Small intestine (tissue), 7 donors: Measurements from ENCODE around the gene WDFY2. TPM values are rescaled to one million over a fixed set of nuclear protein-coding genes. Genes with fewer than 3 reads are reported as not detected.
"Not testable (repeated sequence)": the region's sequence is repeated elsewhere in the genome, so short reads cannot be mapped to it uniquely, and the experiment has no call there.

ENCODE experiments used
- DNase-seq, 2 donors: peaks; one replicate each; pipeline versions ENCODE4 v3.0.0 to v3.0.0-alpha.2; 2013
- FAIRE-seq: peaks from 2 replicates; lab custom pipeline; 2012; peaks lifted over from hg19 to GRCh38; lab: Jason Lieb, UNC
- H3K27ac ChIP-seq, 3 donors: one replicate each; pipeline ENCODE4 v1.5.1; 2013; ENCODE audit warnings: low read length in 2 of 3, mild to moderate bottlenecking in 2 of 3, control low read depth in 1 of 3, inconsistent platforms in 1 of 3, low read depth in 1 of 3, moderate library complexity in 1 of 3
- H3K27me3 ChIP-seq, 3 donors: one replicate each; pipeline ENCODE4 v1.6.1; 2013; ENCODE audit warnings: low read length in 3 of 3, inconsistent platforms in 1 of 3; ENCODE audit not compliant: control insufficient read depth in 3 of 3, insufficient read depth in 3 of 3
- H3K36me3 ChIP-seq, 3 donors: one replicate each; pipeline ENCODE4 v1.6.1; 2013; ENCODE audit warnings: low read length in 3 of 3, inconsistent platforms in 1 of 3, low read depth in 1 of 3, mild to moderate bottlenecking in 1 of 3, moderate library complexity in 1 of 3; ENCODE audit not compliant: control insufficient read depth in 3 of 3, insufficient read depth in 2 of 3
- H3K4me1 ChIP-seq, 3 donors: one replicate each; pipeline ENCODE4 v1.6.1; 2013; ENCODE audit warnings: low read length in 2 of 3, inconsistent platforms in 1 of 3, low read depth in 1 of 3, mild to moderate bottlenecking in 1 of 3, moderate library complexity in 1 of 3; ENCODE audit not compliant: control insufficient read depth in 3 of 3, insufficient read depth in 2 of 3
- H3K4me3 ChIP-seq, 3 donors: one replicate each; pipeline ENCODE4 v1.5.1; 2013; ENCODE audit warnings: low read length in 3 of 3, control low read depth in 1 of 3, inconsistent platforms in 1 of 3, low read depth in 1 of 3, mild to moderate bottlenecking in 1 of 3, moderate library complexity in 1 of 3
- H3K9me3 ChIP-seq, 2 donors: one replicate each; pipeline ENCODE4 v1.6.1; 2013; ENCODE audit warnings: low read depth in 1 of 2, low read length in 1 of 2; ENCODE audit not compliant: control insufficient read depth in 2 of 2, insufficient read depth in 1 of 2
- WGBS, 3 donors: extraction: QIAGEN DNeasy Blood & Tissue Kit; methylation state at CpG; one replicate each; pipeline ENCODE4 v1.1.7; 2013; 5-methylcytosine and 5-hydroxymethylcytosine counted together
- polyA plus RNA-seq, 4 donors: library from polyadenylated mRNA; stranded (reverse) in 3 of 4; unstranded in 1 of 4; fragments of 200-250 nt in 3 of 4; fragments of 120-200 nt in 1 of 4; gene quantifications; one replicate each; pipeline versions ENCODE4 v1.2.1 to v1.2.3, GENCODE V29; 2013
- donor health status: healthy with polysubstance abuse.
- donor health status: control.
- donor health status: control.
- donor health status: Bipolar disorder and iron deficiency.
- donor health status: healthy.

The WDFY2 gene
- polyA plus RNA-seq, 4 donors, result 0.81 to 5.4 (median 1.7) TPM

GRCh38 chr13:51695677-51696076 lies 111.4 kb downstream of the WDFY2 start:
- not testable (repeated sequence) for FAIRE-seq, H3K9me3 ChIP-seq, H3K27me3 ChIP-seq, H3K4me3 ChIP-seq, DNase-seq, H3K27ac ChIP-seq, H3K36me3 ChIP-seq, H3K4me1 ChIP-seq
- 82 to 96% (median 87%) methylated on average over 8 of the region's 8 CpGs for WGBS, 3 donors

- no peaks in the 10 kb centered on the region for H3K36me3 ChIP-seq
- H3K27ac ChIP-seq, result no peak overlapping the region
- no peak for DNase-seq
- no peak for FAIRE-seq
- H3K27me3 ChIP-seq, result no peaks in the 10 kb centered on the region
- 91 to 96% (median 92%) methylated on average over 4 of the region's 4 CpGs for WGBS, 3 donors
- H3K9me3 ChIP-seq, result peaks cover 0 to 5% of the 10 kb centered on the region in 2 donors
- no peak overlapping the region for H3K4me3 ChIP-seq
- no peaks in the 10 kb centered on the region for H3K4me1 ChIP-seq
Observed at GRCh38 chr13:51697181-51697580, 112.9 kb downstream of the WDFY2 start.

- no peaks in the 10 kb centered on the region for H3K27me3 ChIP-seq
- no peak overlapping the region for H3K4me3 ChIP-seq
- H3K36me3 ChIP-seq, result no peaks in the 10 kb centered on the region
- DNase-seq (no peak), FAIRE-seq (no peak)
- no peak overlapping the region for H3K27ac ChIP-seq
- 84 to 94% (median 94%) methylated on average over 2 of the region's 2 CpGs for WGBS, 3 donors
- no peaks in the 10 kb centered on the region for H3K4me1 ChIP-seq
- peaks cover 0 to 5% of the 10 kb centered on the region in 2 donors for H3K9me3 ChIP-seq
Observed at GRCh38 chr13:51697855-51698254, 113.6 kb downstream of the WDFY2 start.

GRCh38 chr13:51698352-51698751 lies 114.1 kb downstream of the WDFY2 start:
- DNase-seq, result no peak
- Histone ChIP-seq H3K4me3 (no peak overlapping the region), H3K4me1 (no peaks in the 10 kb centered on the region), H3K9me3 (peaks cover 0 to 5% of the 10 kb centered on the region in 2 donors), H3K27ac (no peak overlapping the region), H3K27me3 (no peaks in the 10 kb centered on the region), H3K36me3 (no peaks in the 10 kb centered on the region)
- no peak for FAIRE-seq
- WGBS, 3 donors, result 88 to 90% (median 89%) methylated on average over 3 of the region's 3 CpGs

GRCh38 chr13:51704399-51705313 lies 120.4 kb downstream of the WDFY2 start:
- FAIRE-seq, result no peak

GRCh38 chr13:51707461-51707860 lies 123.2 kb downstream of the WDFY2 start:
- H3K4me3 ChIP-seq, result no peak overlapping the region
- no peaks in the 10 kb centered on the region for H3K4me1 ChIP-seq
- FAIRE-seq (no peak), DNase-seq (no peak)
- H3K27ac ChIP-seq, result no peak overlapping the region
- H3K27me3 ChIP-seq, result no peaks in the 10 kb centered on the region
- H3K9me3 ChIP-seq, result no peaks in the 10 kb centered on the region
- H3K36me3 ChIP-seq, result peaks cover 0 to 2% (median 0%) of the 10 kb centered on the region in 3 donors

More at GRCh38 chr13:51704399-51705313, 120.4 kb downstream of the WDFY2 start:
- Histone ChIP-seq H3K27ac (no peak overlapping the region), H3K4me1 (no peaks in the 10 kb centered on the region), H3K36me3 (peaks cover 0 to 2% (median 0%) of the 10 kb centered on the region in 3 donors), H3K4me3 (no peak overlapping the region), H3K9me3 (no peaks in the 10 kb centered on the region), H3K27me3 (no peaks in the 10 kb centered on the region)
- no peak for DNase-seq
- 79 to 92% (median 84%) methylated on average over 3 of the region's 3 CpGs for WGBS, 3 donors

GRCh38 chr13:51713807-51714206 lies 129.5 kb downstream of the WDFY2 start:
- Histone ChIP-seq H3K27me3 (no peaks in the 10 kb centered on the region), H3K36me3 (no peaks in the 10 kb centered on the region), H3K4me1 (no peaks in the 10 kb centered on the region), H3K9me3 (no peaks in the 10 kb centered on the region), H3K27ac (no peak overlapping the region), H3K4me3 (no peak overlapping the region)
- WGBS, 3 donors, result 89 to 100% (median 93%) methylated on average over 1 of the region's 1 CpG
- no peak for FAIRE-seq
- no peak for DNase-seq

- DNase-seq (peak in 1 of 2 donors; percentile 12), FAIRE-seq (no peak)
- no peaks in the 10 kb centered on the region for H3K9me3 ChIP-seq
- no peaks in the 10 kb centered on the region for H3K27me3 ChIP-seq
- H3K36me3 ChIP-seq, result no peaks in the 10 kb centered on the region
- no peak overlapping the region for H3K27ac ChIP-seq
- H3K4me1 ChIP-seq, result no peaks in the 10 kb centered on the region
- no peak overlapping the region for H3K4me3 ChIP-seq
- WGBS, 3 donors, result 66 to 77% (median 69%) methylated on average over 2 of the region's 2 CpGs
Observed at GRCh38 chr13:51714663-51715168, 130.5 kb downstream of the WDFY2 start.
